ENCODE results near the gene NXPE1.

NXPE1 gene

DNA sequence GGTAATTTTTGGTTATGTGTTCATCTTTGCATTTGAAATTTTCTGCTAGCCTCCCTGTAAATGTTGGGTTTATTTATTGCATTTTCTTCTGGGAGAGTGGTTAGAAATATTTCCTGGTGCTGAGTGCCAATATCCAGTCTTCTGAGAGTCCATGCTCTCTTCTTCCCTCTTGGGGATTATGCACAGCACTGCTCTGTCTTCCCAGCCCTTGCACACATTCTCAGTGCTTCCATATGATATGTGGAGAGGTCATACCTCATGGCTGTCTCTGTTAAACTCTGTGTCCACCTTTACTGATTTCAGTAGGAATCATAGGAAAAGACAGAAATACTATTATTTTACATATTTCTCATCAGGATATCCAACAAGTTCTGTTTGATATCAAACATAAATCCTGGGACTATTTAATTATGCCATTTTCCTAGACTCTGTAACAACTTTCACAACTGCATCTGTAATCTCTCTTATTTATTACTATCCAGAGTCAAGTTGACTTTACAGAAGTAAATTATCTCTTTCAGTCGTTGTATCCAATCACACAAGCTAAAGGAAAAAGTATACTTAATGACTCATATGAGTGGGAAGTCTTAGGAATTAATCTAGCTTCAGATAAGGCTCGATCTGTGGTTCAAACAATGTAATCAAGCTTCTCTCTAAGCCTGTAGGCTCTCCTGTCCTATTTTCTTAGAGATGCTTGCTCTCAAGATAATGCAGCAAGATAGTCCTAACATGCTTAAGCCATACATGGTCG, 2.7 kb upstream of the NXPE1 start:
- DNase-seq (ENCODE audit: low read depth, low spot score): no peak

DNA sequence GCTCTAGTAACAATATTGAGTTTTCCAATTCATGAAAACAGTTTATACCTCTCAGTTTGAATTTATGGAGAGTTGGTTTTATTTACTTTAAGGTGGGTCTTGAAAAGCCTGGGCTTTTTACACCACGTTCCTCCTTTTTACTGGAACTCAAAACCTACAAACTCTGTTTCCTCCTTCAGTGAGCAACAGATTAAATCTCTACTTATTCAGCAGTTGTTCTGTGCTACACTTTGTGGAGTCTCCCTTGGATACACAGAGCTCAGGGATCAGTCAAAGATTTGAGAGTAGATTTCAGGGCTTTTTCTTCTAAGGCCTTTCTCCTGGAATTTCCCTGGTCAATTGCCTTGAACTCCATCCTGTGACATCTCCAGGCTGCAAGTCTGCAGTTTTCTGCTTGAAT, 3.5 kb downstream of the NXPE1 start:
- DNase-seq (ENCODE audit: low read depth, low spot score): no peak

DNA sequence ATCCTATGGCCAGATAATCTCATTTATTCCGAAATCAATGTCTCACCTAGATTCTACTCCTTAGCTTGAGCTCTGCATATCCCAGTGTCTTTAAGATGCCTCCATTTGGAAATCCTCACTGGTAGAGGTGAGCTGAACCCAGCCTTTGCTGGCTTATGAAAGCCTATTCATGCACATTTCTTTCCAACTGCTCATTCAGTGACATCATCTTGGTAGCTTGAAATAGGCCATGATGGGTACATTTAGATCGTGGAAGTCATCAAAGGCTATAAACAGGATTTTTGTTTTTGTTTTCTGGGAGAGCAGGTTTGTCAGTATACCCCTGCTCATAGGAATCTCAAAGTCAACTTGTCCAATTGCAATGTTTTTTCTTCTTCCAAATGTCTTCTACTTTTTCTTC, 6.0 kb downstream of the NXPE1 start:
- DNase-seq (ENCODE audit: low read depth, low spot score): no peak

DNA sequence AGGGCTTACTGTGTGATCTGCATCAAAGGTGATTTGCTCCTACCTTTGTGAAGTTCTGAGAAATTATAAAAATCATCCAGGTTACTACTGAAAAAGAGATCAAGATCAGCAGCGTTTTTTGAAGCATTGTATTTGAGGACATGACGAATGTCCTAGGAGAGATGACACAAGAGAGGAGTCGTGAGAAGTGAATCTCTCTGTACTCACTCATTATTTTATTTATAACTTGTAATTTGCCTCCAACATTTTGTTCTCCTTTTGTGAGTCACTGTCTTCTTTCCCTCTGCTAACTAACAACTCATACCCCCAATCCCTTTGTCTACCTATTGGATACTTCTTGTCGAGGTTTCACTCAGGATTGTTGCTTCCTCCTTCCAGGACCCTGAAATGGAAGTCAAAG, 8.6 kb downstream of the NXPE1 start:
- DNase-seq (ENCODE audit: low read depth, low spot score): no peak

DNA sequence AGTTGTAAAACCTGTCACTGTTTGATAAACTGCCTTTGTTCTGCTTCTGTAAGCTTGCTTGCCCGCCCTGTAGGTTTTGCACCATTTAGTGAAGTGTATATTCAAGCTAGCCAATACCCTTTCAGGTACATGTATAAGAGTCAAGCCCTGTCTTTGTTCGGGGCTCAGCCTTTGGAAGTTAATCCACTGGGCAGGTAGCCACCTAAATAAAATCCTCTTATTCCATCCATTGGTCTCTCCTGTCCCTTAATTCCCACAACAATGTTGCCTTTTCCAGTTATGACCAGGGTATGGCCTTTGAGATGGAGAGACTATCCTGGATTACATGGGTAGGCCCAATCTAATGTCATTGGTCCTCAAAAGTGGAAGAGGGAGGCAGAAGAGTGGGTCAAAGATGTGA, 34.0 kb downstream of the NXPE1 start:
- no peak for DNase-seq (ENCODE audit: low read depth, low spot score)

DNA sequence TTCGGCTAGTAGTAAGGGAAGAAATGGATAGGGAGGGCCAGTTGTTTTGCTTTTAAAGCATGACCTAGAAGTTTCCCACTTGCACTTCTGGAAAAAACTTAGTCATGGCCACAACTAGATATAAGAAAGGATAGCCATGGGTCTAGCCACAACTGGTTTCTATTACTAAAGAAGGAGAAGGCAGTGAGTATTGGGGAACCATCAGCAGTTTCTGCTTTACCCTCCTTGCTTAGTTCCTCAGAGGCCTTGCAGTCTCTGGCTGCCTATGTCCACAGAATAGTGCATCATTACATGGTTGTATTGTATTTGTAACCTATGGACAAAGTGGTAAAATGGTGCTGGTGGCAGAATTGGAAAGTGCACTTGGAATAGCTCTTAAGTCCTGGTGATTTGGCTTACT, 35.6 kb downstream of the NXPE1 start:
- no peak for DNase-seq (ENCODE audit: low read depth, low spot score)

DNA sequence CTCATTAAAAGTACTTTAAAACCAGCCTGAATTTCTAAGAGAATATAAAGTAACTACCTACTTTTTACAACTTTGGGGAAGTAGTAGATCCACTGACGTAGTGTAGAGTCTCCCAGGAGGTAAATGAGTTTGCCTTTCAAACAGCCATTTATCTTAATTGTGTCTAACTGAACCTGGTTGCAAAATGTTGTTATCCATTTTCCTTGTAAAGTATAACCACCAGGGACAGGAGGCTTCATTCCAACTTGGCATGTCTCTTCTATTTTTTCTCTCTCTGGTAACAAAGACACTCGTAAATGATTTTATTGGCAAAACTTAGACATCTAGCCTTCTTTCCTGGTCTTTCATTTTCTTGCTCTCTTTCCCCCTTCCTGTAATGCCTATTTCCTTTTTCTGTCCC, 36.9 kb downstream of the NXPE1 start:
- no peak for DNase-seq (ENCODE audit: low read depth, low spot score)

DNA sequence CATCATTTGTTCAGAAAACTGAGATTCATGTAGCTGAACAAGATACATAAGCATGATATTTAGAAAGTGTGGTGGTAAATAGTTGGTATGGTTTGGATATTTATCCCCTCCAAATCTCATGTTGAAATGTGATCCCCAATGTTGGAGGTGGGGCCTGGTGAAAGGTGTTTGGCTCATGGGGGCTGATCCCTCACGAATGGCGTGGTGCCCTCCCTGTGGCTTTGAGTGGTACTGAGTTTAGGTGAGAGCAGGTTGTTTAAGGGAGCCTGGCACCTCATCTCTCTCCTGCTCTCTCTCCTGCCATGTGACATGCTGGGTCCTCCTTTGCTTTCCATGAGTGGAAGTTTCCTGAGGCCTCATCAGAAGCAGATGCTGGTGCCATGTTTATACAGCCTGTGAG, 48.1 kb downstream of the NXPE1 start:
- DNase-seq (ENCODE audit: low read depth, low spot score): no peak

DNA sequence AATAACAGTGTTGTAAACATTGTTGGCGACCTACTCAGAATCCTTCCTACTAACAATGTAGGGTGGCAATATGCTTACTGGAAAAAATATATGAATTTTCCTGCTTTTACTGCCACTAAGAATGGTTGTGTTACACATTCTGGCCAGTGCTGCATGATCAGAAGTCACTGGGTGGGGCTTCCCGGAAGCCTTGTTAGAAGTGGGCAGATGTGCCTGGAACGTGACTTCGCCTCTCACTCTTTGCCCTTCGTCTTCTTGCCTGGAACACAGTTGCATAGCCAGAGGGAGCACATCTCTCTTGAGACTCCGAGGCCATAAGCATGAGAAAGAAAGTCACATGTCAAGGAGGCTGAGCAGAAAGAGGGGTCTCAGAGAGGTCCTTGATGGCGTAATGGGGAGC, 48.6 kb downstream of the NXPE1 start:
- DNase-seq (ENCODE audit: low read depth, low spot score): no peak

DNA sequence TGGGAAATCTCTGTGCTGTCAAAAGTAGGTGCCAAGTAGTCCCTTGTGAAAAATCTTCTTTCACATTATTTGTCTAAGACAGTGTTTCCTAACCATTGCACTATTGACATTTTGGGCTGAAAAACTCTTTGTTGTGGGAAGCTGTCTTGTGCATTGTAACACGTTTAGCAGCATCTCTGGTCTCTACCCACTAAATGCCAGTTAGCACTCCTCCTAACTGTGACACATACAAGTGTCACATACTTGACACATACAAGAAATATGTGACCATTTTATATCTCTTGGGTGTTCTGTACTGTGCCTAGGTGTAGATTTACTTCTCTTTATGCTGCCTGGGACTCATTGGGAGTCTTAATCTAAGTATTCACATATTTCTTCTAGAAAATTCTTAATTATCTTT, 57.8 kb downstream of the NXPE1 start:
- no peak for DNase-seq (ENCODE audit: low read depth, low spot score)

DNA sequence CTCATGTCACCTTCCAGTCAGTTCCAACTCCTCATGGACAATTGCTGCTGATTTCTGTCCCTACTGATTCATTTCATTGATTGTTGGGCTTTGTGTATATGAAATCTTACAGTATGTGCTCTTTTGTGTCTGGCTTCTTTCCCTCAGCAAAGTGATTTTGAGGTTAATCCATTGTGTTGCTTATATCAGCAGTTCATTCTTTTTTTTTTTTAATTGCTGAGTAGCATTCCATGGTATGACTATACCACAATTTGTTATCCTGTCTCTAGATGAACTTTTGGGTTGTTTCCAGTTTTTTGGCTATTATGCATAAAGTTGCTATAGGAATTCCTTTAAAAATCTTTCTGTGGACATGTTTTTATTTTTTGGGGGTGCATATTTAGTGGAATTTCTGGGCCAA, 59.9 kb downstream of the NXPE1 start:
- DNase-seq (ENCODE audit: low read depth, low spot score): no peak

DNA sequence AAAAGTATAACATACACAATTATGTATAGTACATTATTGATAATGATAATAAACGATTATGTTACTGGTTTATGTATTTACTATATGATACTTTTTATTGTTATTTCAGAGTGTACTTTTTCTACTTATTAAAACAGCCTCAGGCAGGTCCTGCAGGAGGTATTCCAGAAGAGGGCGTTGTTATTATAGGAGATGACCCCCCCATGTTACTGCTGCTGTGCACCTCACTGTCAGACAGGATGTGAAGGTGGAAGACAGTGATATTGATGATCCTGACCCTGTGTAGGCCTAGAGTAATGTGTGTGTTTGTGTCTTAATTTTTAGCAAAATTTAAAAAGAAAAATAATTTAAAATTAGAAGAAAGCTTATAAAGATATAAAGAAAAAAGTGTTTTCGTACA, 62.8 kb downstream of the NXPE1 start:
- DNase-seq (ENCODE audit: low read depth, low spot score): no peak

DNA sequence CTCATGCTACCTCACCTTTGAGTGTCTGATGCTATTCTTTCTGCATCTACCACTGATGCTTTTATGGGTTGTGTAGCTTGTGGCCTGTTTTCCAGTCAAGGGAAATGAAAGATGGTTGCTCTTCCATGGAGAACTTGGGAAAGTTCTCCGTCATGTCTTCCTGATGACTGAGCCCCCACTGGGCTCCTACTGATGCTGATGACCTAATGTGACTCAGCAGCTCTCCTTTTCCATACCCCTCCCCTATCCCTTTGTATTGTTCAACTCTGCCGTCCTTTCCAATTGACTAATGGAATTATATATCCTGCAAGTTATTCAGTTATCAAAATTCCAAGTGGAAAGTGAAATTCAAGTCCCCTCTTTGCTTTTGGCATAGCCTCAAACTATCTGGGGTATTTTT, 75.8 kb downstream of the NXPE1 start:
- no peak for DNase-seq (ENCODE audit: low read depth, low spot score)

DNA sequence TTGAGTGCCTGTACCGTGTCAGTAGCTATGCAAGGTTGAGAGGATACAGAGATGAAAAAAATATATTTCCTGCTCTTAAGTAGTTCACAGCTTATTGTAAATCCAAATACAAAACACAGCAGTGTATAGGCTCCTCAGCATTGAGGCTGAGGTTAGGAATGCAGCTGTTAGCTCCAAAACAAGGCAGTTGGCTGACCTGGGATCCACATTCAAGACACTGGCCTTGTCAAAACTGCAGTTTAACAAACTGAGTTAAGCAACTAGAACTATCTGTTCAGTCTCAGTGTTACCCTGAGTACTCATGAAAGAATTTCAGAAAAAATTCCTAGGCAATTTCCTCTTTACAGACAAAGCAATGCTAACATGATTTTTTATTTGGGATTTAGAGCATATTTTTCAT, 77.6 kb downstream of the NXPE1 start:
- DNase-seq (ENCODE audit: low read depth, low spot score): no peak

DNA sequence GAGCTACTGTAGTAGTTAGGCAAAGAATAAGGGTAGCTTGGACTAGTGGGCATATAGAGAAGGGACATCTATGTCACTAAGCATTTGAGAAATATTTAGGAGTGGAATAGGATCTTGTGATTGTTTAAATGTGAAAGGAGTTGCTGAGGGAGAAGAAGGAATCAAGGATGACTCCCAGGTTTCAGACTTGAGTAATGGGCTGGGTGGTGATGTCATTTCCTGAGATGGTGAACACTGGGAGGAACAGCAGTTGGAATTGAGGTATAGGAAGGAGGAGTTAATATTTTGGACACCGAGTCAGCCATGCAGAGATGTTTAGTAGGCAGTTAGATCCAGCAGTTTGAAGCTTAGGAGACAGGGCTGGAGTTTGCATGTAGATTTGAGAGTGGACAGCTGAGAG, 80.3 kb downstream of the NXPE1 start:
- no peak for DNase-seq (ENCODE audit: low read depth, low spot score)

DNA sequence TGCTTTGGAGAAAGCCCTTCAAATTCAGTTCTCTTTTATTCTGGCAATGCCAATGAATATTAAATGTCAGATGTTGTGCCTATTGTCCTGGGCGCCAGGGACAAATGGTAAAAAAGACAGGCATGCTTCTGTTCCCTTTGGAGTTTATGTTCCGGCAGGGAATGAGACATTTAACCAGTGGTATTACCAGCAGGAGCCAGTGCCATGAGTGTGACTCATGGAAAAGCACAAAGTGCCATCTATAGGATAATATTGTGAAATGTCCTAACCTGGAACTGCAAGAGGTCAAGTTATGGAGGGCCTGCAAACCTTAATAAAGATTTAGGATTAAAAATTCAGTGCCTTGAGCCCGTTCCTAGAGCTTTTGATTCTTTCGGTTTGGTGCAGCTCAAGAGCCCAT, 80.9 kb downstream of the NXPE1 start:
- no peak for DNase-seq (ENCODE audit: low read depth, low spot score)

DNA sequence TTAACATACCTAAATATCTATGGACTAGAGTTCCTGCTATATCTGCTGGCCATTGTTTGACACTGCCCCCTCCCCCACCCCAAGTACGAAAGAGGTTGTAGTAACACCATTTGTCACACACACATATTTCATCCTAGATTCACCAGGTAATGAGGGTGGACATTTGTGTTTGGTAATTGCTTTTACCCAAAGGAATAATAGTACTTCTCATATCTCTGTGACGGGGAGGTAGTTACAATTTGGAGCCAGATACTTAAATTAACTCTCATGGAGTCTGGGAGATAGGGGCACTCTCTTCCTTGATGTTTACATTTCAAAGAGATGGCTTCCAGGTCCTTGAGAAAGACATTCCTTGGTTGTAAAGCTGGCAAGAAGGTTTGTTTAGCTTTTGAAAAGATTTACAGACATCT, 81.7 kb downstream of the NXPE1 start:
- DNase-seq (ENCODE audit: low read depth, low spot score): no peak

DNA sequence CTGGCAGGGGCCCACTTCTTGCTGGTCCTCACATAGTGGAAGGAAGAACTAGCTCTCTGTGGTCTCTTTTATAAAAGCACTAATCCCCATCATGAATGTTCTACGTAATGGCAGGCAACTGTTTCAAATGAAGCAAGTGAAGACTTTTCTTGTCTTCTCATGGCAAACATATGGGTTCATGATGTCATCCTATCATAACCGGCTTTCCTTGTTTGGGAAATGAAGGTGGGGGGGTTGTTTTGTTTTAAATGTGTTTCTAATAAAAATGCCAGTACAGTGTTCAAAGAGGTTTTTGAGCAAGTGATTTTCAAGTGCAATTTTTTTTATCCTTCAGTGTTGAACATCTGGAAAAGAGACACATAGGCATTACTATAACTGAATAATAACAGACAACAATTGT, 87.0 kb downstream of the NXPE1 start:
- no peak for DNase-seq (ENCODE audit: low read depth, low spot score)

All from smooth muscle cell of the brain vasculature (primary cell).